Glomerular visceral epithelial cell (primary cell): Measurements from ENCODE around the gene GPRASP2.

ENCODE experiments used
- DNase-seq: peaks from one replicate; pipeline ENCODE4 v3.0.0-alpha.2; 2016; ENCODE audit errors: extremely low spot score

Gene GPRASP2

DNA sequence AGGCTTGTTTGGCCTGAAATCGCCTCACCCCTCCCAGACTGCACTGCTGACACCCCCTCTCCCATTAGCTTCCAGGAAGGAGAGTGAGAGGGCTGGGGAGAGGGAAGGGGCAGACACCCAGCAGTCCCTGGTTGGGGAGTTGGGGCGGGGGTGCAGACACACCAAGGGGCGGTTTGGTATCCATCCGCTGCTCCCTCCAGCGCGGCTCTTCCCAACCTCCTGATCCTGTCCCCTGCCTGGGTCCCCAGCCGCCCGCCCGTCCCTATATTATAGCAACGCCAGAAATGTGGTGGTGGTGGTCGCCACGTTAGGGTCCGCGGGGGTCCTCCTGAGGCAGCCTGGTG is 33.2 kb downstream of the GPRASP2 start:
- DNase-seq = no peak

DNA sequence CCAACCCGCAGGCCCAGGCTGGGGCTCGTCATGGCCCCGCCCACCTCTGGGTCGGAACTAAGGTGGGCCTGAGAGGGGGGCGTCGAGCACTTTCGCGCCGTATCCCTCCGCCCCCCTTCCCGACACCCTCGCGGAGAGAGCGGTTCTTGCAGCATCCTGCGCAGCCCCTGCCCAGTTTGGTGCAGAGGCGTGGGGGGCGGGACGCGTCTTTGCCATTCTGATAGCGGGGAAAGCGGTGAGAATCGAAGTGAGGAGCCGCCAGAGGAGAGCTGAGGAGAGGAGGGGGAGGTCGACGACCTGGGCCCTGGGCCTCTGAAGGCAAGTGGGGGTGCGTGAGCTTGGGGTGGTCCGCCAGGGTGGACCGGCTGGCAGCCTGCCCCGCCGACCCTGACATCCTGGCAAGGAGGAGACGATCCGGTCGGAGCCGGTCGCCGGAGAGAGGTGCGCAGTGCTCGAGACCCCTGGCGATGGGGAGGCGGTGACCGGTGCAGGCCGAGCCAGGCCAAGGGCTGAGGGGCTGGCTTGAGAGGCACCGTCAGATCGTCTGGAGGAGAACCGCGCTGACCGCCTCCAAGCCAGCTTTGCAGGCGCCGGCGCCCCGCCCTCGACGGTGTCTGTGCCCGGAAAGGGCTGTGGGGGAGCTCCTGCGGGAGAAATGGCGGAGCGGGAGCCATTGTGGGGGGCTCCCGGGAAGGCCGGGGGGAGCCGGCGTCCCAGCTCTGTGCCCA is 33.8 kb downstream of the GPRASP2 start:
- no peak for DNase-seq

DNA sequence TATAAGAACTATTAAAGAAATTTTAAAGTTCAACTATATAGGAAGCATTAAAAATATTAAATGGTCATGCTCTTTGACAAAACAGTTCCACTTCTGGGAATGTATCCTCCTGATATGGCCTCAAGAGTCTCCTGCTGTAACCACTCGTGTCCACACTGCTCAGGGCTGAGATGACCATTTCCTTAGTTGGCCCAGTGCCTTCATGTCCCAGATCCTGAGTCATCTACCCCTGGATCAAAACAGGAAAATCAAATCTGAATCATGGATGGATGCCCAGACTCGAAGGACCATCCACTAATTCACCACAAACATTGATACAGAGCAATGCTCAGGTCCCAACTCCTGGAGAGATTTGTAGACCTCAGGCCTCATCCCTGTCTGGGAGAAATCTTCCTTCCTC is 53.0 kb downstream of the GPRASP2 start:
- peak; percentile 42 for DNase-seq

DNA sequence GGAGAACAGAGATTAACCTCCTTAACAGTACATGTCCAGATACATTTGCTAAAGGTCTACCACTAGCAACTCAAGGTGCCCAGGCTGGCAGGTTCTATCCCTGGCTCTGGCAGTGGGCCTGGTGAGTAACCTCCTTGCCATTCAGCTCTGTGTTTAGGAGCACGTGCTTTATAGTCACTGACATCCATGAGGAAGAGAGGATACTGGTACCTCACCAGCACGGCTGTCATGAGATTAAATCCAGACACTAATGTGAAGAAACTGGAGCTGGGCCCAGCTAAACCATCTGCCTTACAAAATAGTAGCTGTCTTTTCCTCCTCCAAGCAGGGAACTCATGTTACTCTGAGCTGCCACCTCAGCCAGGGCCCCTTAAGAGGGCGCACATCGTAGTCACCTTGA is 53.6 kb downstream of the GPRASP2 start:
- peak; percentile 30 for DNase-seq

DNA sequence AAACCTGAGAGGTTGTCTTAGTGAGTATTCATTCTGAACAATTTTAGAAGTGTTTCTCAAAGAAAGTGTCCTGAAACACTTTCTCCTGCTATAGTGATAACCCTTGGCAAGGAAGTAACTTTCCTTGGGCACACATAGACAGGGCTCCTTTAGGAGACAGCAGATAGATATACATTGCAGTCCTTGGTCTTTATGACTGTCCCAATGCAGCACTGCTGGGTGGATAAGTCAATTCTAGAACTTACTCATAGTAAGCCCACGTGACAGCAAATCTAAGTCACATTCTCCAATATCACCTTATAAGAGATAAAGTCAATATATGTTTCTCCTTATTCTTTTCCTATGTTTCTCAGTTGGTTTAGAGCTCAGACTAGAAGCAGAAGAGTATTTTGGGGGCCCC is 55.0 kb downstream of the GPRASP2 start:
- DNase-seq = no peak
